ENCODE results near the gene HMGCS2. TPM values are rescaled to one million over a fixed set of nuclear protein-coding genes. Genes with fewer than 3 reads are reported as not detected.
"Not testable (repeated sequence)": the region's sequence is repeated elsewhere in the genome, so short reads cannot be mapped to it uniquely, and the experiment has no call there.

The HMGCS2 gene
- polyA plus RNA-seq, 10 donors = 0.11 to 0.76 (median 0.15) TPM; not detected in 5

- no peak for DNase-seq
Observed at GRCh38 chr1:119731741-119732430, 36.8 kb downstream of the HMGCS2 start.

GRCh38 chr1:119731060-119731459, 37.6 kb downstream of the HMGCS2 start:
- no peak for DNase-seq

- no peak for DNase-seq
Observed at GRCh38 chr1:119729044-119729443, 39.7 kb downstream of the HMGCS2 start.

- DNase-seq = no peak
Observed at GRCh38 chr1:119727991-119728390, 40.7 kb downstream of the HMGCS2 start.

GRCh38 chr1:119725626-119726025, 43.1 kb downstream of the HMGCS2 start:
- no peak for DNase-seq

GRCh38 chr1:119724611-119725218, 44.0 kb downstream of the HMGCS2 start:
- no peak for DNase-seq

- no peak for DNase-seq
Observed at GRCh38 chr1:119721896-119722295, 46.8 kb downstream of the HMGCS2 start.

GRCh38 chr1:119720866-119721440, 47.8 kb downstream of the HMGCS2 start:
- DNase-seq = no peak

- DNase-seq = no peak
Observed at GRCh38 chr1:119718972-119719371, 49.7 kb downstream of the HMGCS2 start.

- DNase-seq = no peak
Observed at GRCh38 chr1:119718409-119718808, 50.3 kb downstream of the HMGCS2 start.

GRCh38 chr1:119715542-119715941, 53.2 kb downstream of the HMGCS2 start:
- DNase-seq = peak in 2 of 3 donors; percentile 16 to 42

- peak in 1 of 3 donors; percentile 45 for DNase-seq
Observed at GRCh38 chr1:119714583-119714982, 54.1 kb downstream of the HMGCS2 start.

GRCh38 chr1:119713749-119714456, 54.8 kb downstream of the HMGCS2 start:
- peak; percentile 27 to 73 (median 42) for DNase-seq

GRCh38 chr1:119713039-119713748, 55.5 kb downstream of the HMGCS2 start:
- DNase-seq = peak; percentile 25 to 79 (median 37)

GRCh38 chr1:119712342-119713038, 56.2 kb downstream of the HMGCS2 start:
- peak; percentile 89 to 95 (median 93) for DNase-seq

GRCh38 chr1:119711804-119712341, 56.8 kb downstream of the HMGCS2 start, which contains the start of gene PHGDH:
PHGDH (plus strand) TSS chr1:119711934; CDS start chr1:119712023, 89 bp downstream.
- peak; percentile 83 to 92 (median 88) for DNase-seq

GRCh38 chr1:119711356-119711803, 57.3 kb downstream of the HMGCS2 start:
- not testable (repeated sequence) for DNase-seq

- not testable (repeated sequence) for DNase-seq
Observed at GRCh38 chr1:119706599-119706998, 62.1 kb downstream of the HMGCS2 start.

GRCh38 chr1:119703666-119704450, 64.8 kb downstream of the HMGCS2 start:
- no peak for DNase-seq

GRCh38 chr1:119702384-119702783, 66.3 kb downstream of the HMGCS2 start:
- peak in 1 of 3 donors; percentile 64 for DNase-seq

Data from muscle of back (tissue), 11 donors.